HPDE6-E6E7 (cell line): ENCODE measurements around the gene POU4F3.

ENCODE experiments used
- DNase-seq: peaks from one replicate; pipeline ENCODE4 v3.0.0; 2011; ENCODE audit warnings: missing footprints; ENCODE audit errors: extremely low spot score

Gene POU4F3

GRCh38 chr5:146340260-146341081, 1.8 kb downstream of the POU4F3 start:
- DNase-seq: no peak

GRCh38 chr5:146341854-146342253, 3.2 kb downstream of the POU4F3 start:
- DNase-seq: no peak

- no peak for DNase-seq
Measured at GRCh38 chr5:146342519-146342881, 3.9 kb downstream of the POU4F3 start.

DNA sequence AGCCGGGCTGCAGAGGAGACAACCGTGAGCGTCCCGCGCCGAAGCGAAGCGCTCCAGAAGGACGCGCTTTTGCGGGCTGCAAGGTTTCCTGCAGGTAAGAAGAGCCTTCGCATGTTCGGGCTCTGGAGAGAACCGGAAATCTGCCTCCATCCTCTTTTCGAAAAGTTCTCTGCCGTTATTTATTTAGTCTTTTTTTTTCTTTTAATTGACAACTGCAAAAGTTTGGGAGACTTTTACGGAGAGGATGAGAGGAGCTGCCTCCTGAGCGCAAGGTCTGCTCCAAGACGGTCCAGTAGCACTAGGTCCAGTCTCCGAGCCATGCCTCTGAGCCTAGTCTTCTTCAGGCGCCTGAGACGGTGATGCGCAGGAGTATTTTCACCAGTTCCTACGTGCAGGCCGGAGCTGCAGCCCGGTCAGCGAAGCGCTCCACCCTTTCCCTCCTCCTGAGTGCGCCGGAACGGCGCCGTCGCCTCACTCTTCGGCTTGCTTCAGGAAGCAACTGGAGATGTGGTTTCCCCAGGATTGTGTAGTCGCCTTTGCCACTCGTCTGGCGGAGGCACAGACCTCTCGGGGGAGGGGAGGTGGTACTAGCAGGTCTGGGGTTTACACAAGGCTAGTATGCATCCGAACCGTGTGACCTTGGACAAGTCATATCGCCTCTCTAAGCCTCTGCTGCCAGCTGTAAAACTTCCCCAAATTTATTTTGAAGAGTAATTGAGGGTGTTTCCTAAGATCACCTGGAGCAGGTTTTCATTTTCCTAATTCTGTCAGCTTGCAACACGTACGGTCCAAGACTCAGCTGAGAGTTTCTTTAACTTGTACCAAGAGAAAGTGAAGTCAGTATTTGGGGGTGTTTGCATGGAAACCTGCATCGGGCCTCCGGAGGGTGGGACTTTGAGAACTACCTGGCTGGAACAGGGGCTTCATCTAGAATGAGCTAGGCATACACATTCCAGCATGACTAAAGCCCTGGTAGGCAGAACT, 4.5 kb downstream of the POU4F3 start:
- no peak for DNase-seq

- DNase-seq: no peak
Measured at GRCh38 chr5:146344155-146345118, 5.8 kb downstream of the POU4F3 start.

DNA sequence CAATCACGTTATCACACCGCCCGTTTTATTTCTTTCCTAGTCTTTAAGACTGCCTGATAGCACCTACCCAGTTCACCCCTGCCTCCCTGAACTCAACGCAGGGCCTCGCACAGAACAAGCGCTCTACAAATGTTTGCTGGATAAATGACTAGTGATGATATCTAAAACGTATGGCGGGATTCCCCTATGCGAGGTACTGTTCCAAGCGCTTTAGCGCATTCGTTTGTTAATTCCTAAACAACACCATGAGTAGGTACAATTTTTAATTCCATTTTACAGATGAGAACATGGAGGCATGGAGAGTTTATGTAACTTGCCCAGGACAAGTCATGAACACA, 6.6 kb downstream of the POU4F3 start:
- DNase-seq: no peak

DNA sequence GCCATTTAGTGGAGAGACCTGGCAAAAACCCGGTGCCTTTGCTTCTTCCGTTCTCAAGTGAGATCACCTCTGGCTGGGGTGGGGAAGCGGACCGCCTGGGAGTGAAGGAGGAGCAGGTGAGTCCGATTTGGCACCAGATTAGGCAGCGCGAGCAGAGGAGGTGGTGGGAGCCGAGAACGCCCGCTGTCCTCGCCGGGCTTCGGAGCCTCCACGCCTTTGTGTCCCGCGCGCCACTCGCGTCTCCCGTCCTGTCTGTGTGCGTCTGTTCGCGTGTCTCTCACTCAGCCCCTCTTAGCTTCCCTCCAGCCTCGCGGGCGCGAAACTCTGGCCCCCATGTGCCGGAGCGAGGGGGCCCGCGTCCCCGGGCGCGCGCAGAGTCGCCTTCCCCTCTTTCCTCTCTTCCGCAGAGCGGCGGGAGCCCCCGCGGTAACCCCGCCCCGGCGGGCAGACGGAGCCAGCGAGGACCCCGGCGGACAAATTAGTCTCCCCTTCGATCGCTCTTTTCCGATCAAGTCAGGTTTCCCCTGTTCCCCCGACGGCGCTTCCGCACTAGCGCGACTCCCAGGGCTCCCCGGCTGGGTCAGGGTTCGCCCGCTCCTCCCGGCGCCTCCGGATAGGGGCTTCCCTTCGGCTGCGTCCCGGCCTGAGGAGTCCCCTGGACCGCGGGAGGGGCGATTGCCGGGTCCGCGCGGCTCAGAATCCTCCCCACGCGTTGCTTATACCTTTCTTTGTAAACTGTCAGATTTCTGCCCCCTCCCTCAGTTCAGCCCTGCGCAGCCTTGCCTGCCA, 7.1 kb downstream of the POU4F3 start:
- DNase-seq: no peak

- no peak for DNase-seq
Measured at GRCh38 chr5:146357126-146357525, 18.5 kb downstream of the POU4F3 start.

GRCh38 chr5:146359836-146360235, 21.2 kb downstream of the POU4F3 start:
- no peak for DNase-seq

DNA sequence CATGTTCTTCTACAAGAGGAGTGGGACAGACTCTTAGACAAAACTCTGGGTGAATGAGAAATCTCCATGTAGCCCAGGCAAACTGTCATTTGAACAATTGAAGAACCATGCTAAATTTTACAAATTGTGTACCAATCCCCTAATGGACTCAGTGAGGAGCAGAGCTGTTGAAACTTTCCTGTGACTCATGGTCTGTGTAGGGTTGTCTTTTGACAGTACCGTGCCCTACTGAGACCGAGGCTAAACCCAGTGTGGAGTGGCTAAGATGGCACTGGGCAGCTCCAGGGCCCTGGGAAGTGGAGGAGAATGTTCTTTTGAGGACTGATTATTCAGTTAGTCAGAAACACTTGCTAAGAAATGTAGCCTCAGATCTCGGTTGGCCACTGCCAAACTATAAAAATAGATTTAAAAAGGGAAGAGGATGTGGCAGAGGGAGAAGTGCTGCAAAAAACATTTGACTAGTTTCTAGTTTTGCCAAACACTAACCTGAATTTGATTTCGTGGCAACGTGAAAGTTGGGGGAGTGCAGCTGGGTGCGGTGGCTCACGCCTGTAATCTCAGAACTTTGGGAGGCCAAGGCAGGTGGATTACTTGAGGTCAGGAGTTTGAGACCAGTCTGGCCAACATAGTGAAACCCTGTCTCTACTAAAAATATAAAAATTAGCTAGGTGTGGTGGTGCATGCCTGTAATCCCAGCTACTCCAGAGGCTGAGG, 24.7 kb downstream of the POU4F3 start:
- DNase-seq: no peak

DNA sequence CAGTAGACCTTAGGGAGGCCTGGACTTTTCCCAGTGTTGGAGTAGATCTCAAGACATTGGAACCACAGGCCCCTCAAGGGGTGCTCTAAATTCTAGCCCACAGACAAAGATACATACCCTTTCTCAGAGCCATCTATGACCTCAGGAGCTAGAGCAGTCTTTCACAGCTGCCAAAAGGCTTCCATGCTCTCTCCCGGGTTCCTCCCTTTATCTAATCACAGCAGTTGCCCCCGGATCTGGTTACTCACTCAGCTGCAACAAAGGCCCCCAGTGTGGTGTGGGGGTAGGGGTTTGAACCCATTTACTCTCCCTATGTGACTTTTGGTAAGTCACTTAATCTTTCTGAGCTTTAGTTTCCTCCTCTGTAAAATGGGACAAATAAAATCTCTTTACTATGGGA, 27.0 kb downstream of the POU4F3 start:
- DNase-seq: no peak

DNA sequence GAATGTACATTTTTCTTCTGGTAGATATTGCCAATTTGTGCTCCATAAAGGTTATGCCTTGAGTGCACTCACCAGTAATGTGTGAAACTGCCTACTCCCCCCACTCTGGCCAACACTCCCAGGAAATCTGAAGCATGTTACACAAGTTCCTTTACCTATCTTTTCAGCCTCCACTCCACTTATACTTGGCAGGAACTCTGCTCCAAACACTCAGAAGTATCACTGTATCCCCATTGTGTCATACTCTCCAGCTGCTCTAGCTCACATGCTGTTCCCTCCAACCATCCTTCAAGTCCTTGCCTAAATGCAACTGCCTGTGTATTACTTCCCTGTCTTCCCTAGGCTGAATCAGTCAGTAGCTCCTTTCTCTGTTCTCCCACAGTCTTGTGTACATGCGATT, 28.3 kb downstream of the POU4F3 start:
- DNase-seq: no peak

GRCh38 chr5:146368137-146368536, 29.5 kb downstream of the POU4F3 start:
- no peak for DNase-seq

GRCh38 chr5:146369691-146370090, 31.1 kb downstream of the POU4F3 start:
- DNase-seq: no peak

DNA sequence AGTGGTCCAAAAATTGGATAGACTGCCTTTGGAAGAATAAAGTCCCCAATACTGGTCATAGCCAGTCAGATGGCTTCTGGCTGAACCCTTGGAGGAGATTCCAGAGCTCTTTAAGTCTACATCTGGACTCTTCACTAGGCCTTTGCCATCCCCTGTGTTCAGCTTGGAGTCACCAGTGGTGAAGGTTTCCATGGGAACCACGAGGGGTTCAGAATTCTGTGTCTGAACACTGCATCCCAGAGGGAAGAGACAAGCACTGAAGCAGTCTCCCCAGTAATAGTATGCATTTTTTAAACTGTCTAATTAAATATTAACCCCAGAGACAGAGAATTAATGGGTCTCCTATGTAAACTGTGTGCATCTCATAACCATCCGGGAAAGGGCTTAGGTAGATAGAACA, 38.2 kb downstream of the POU4F3 start:
- DNase-seq: no peak

DNA sequence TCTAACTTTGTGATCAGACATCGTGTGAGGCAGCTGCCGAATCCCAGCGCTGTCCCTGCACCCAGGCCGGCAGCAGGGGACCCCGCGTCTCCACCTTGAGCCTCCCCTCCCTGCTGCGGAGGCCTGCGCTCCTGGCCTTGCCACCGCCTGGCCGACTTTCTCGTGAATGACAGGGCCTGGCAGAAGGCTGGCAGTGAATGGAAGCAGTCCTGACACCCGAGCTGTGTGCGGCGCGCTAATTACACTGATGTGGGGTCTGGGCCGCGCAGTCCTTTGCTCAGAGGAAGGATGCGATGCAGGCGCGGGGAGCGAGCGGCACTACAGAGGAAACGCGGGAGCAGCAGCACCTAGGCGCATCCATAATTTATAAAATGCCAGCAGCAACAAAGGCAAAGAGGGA, 40.3 kb downstream of the POU4F3 start:
- no peak for DNase-seq

DNA sequence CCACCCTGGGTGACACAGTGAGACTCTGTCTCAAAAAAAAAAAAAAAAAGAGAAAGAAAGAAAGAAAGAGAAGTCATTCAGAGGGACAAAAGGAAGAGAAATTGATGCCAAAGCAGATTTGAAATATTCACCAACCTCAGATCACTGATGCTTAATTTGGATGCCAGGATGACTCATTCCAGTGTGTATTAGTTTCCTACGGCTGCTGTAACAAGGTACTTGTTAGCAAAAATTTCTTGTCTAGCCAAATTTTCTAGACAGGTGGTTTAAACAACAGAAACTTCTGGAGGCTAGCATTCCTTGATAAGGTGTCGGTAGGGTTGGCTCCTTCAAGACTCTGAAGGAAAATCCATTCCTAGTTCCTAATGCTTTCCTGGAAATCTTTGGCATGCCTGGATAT, 42.1 kb downstream of the POU4F3 start:
- DNase-seq: no peak

GRCh38 chr5:146388386-146388785, 49.7 kb downstream of the POU4F3 start:
- DNase-seq: no peak

DNA sequence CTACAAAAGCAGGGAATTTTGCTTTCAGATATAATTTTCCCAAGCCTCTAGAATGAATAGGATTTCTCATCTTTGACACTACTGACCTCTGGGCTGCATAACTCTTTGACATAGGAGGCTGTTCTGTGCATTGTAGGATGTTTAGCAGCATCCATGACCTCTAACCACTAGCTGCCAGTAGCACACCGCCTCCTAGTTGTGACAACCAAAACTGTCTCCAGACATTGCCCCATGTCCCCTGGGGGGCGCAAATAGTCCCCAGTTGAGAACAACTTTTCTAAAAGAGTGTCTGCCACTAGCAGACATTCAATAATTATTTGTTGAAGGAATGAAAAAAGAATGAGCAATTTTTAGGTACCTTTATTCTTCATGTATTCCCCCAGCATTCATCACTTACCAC, 51.8 kb downstream of the POU4F3 start:
- no peak for DNase-seq
